Midbrain (tissue), 1 donor: ENCODE results near the gene PNCK.

Experiments
- DNase-seq: peaks from one replicate; lab custom pipeline; 2025; lab: John Stamatoyannopoulos, UW

The PNCK gene

DNA sequence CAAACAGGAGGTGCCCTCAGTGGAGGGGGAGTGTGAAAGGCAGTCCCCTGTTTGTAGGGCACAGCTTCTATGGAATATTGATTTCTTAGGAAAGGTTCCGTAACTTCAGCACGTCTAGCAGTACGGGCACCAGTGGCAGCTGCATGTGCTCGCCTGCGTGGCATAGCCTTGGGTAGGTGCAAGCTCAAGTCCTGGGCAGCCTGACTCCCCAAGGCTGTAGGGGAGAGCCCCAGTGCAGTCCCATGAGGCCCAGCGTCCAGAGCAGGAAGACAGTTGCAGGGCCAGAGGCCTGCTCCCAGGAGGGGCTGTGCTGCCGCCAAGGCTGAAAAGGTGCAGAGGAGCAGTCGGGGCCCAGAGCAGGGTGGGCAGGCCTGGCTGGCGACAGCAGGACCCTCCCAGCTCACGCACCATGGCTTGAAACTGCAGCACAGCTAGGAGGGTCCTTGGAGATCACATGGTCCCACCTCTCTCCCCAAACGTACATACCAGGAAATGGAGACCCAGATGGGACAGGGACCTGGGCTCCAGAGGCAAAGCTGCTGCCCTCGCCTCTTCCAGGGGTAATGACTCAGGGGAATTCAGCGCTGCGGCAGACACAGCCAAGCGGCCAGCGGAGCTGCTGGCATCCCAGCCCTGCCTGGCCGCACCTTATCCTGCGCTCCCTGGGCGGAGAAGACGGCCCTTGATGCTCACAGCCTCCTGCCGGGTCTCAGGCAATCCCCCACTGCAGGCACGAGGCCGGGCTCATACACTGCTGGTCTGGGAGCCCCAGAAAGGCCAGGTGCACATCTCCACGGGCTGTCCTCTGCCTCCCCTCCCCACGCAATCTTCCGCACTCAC lies 32.7 kb downstream of the PNCK start:
- no peak for DNase-seq

DNA sequence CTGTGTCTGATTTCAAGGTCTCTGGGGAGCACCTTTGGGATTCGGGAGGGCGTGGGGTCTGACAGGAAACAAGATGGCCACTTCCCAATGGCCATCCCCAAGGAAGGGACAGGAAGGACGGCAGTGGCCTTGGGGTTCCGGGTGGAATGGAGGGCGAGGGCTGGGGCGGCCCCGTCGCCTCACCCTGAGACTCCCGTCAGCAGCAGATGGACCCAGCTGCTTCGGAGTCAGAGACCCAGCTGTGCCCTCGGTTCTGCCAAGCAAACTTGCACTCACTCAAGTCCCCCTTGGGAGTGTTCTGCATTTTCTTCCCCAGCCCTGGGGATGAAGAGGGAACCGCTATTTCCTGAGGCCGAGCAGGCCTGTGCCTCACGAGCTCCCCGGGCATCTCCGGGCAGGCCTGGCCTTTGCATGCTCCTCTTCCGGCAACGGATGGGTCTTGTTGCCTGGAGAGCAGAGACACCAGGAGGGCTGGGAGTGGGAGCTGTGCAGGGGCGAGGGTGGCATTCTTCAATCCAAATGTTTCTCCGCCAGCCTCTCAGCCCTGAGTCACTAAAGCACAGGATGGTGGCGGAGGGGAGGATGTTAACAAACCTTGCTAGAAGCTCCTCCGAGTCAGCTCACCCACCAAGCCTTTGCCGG lies 33.4 kb downstream of the PNCK start:
- no peak for DNase-seq

- no peak for DNase-seq
Observed at GRCh38 chrX:153639177-153640044, 34.2 kb downstream of the PNCK start.

DNA sequence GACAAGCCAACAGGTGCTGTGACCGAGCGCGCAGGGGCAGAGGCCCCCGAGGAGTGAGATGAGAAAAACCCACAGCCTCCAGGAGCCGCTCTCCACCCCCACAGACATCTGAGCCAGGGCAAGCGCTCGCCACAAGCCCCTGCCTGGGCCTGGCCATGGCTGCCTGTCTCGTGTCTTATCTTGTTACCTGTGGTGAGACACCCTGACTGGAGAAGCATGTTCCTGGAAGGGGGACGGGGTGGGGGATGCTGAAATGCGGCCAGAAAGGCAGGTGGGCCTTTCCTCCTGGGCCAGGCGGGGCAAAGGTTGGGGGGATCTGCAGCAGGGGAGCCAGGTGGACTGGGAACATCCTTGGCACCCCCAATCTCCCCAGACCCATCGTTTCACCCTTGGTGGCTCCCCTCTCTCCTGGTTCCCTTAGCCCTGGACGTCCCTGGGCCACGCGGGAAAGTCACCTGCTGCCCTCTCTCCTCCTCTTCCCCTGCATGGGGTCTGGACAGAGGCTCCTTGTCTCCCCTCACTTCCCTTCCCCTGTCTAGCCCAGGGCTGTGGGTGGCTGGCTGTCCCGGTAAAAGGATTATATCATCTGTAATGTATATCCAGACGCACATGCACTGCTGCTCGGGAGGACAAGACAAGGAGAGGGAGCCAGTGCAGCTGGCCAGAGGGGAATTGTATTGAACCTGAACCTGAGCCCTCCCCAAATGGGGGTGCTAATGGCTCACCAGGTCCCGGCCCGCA lies 35.0 kb downstream of the PNCK start:
- DNase-seq: no peak

GRCh38 chrX:153638041-153638371 lies 35.6 kb downstream of the PNCK start:
- DNase-seq: no peak

DNA sequence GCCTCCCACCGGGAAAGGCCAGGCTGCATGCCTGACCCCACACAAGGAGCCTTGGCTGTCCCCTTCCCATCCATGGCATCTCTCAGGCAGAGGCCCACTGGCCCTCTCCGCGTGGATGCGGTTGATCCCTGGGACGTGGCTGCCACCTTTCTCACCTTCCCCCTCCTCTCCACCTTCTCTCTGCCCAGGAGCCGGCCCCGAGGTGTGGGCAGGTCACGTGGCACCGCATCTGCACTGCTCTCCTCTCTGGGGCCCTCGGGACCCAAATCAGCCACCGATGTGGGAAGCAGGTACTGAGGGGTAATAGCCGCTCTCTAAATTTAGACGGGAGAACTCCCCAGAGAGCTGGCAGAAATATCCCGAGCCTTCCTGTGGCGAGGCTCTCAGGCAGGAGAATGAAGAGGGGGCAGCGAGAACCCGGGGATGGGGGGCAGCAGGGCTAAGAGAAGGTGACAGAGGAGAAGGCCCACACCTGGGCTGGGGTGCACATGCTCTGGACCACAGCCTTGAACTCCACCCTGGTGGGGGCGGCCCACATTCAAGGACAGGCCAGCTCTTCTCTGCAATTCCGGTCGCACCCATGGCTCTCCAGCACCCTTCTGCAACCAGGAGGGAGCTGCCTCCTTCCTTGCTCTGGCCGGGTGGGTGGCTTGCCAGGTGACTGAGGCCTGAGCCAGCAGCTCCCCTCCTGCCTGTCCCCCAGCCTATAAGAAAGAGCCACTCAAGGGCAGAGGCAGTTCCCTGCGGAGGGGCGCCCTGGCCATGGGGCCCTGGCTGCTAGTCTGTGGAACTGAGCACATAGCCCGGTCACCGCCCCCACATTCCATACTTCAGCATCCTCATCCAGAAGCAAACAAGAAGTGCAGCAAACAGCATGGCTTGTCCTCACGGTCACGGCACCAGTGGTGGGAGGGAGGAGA lies 36.2 kb downstream of the PNCK start:
- DNase-seq: no peak

GRCh38 chrX:153636716-153637115 lies 36.9 kb downstream of the PNCK start:
- DNase-seq: no peak

GRCh38 chrX:153635788-153636668 lies 37.6 kb downstream of the PNCK start:
- DNase-seq: no peak

DNA sequence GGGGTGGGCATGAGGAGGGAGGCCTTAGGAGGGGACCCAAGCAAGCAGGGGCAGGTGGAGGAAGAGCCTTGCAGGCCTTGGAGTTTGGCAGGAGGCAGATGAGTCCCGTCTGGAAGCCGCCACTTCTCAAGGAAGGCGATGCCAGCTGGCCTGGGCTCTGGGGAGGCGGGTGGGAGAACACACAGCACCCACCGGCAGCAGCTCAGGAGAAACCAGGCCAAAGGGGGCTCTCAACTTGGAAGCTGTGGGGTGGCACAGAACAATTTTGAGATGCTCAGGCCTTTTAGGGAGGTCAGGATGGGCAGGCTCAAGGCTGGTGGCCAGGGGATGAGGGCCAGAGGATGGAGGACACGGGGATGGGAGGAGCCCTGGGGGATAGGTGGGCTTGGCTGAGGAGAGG lies 38.2 kb downstream of the PNCK start:
- DNase-seq: no peak

DNA sequence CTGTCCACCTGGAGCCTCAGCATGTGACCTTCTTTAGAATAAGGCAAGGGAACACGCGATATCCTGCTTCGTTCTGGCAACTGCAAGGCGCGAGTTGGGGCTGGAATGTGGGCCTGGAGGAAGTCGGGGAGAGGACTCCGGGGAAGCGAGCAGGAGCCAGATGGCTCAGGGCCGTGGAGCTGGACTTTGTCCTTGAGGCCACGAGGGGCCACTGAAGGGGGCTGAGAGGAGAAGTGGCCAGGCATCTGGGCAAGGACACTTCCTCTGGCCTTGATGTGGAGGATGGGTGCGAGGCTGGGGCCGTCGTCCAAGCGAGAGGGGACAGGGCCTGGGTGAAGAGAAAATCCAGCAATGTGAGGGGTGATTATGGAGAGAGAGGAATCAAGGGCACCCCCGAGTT lies 38.8 kb downstream of the PNCK start:
- DNase-seq: no peak

DNA sequence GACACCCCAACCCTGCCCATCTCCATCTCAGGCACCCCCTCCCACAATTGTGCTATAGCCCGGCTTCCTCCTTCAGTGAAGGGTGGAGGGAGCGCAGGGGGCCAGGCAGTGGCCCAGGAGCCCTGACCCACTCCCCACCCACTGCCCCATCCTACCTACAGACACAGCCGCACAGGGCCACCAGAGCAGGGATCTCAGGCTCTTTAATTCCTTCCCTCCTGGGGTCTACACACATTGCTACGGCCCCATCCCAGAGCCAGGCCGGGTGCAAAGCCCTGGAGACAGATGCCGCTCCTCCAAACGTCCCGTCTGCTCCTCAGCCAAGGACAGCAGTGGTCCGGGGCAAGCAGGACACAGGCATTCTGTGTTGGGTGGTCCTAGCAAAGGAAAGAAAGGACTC lies 39.4 kb downstream of the PNCK start:
- no peak for DNase-seq

DNA sequence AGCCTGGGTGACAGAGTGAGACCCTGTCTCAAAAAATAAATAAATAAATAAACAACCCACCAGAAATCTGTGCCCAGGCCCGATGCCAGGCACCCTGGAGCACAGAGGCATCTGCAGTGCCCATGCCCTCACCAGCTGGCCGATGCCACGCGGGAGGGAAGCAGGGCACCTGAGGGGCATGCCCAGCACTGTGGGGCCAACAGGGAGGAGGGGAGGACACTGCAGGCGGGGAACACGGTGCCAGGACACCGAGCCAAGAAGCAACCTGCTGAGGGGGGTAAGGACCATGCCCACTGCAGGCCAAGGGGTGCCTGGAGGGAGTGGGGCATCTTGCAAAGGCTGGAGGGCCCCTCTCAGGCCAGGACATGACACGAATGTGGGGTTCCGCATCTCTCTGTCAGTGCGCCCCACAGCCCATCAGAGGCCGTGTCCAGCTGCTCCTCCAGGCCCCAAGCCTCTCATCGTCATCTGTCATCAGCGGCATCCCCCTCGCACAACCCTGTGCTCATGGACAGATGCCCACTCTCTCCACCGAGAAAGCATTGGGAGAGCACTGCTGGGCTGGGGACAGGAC lies 39.9 kb downstream of the PNCK start:
- DNase-seq: no peak

DNA sequence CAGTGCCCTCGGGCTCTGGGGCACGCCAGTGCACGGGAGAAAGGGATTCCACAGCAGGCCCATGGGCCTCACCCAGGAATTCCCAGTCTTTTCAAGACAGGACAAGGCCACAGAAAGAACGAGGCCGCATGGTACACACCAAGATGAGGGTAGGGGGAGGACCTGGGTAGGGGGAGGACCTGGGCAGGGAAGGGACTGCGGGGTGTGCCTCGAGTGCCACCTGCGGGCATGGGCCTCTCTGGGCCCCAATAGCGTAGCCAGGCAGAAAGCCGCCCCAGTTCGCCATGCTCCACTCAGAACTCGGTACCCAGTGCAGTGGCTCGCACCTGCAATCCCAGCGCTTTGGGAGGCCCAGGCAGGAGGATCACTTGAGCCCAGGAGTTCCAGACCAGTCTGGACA lies 40.6 kb downstream of the PNCK start:
- DNase-seq: no peak

DNA sequence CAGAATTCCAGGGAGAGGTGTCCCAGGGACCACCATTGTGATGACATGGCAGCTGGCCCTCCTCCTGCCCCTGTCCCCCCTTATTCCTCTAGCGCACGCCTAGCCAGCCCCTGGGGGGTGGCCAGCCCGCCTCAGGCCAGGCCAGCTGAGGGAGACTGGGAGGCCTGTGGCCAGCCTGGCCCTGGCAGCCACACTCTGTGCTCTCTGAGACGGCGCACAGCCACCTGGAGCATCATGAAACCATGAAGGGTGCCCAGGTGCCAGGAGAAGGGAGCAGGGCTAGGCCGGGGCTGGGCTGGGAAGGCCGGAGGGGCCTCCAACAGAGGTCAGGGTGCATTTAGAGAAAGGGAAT lies 41.0 kb downstream of the PNCK start:
- no peak for DNase-seq

DNA sequence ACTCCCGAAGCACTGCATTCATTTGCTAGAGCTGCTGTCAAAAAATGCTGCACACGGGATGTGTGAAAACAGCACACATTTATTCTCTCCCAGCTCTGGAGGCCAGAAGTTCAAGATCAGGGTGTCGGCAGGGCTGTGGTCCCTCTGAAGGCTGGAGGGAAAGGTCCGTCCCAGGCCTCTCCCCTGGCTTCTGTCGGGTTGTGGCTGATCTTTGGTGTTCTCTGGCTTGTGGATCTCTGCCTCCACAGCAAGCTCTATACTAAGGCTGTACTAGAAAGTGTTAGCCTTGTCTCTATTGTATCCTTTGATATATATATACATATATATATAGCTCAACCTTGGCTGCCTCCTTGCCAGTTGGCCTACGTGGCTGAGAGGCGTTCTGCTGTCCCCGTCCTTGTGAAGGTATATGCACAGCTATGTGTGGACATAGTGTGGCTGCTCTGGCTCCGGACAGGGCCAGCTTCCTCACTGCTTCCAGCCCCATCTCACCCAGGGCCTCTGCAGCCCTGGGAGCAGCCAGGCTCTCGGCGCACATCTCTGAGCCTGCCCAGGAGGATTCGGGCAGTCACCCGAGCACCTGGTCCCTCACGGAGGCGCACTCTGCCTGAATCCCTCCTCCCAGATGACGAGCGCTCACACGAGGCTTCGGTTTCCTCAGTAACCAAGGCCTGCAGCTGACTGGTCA lies 41.6 kb downstream of the PNCK start:
- no peak for DNase-seq

GRCh38 chrX:153631346-153631745 lies 42.3 kb downstream of the PNCK start:
- no peak for DNase-seq

- DNase-seq: no peak
Observed at GRCh38 chrX:153628665-153629064, 44.9 kb downstream of the PNCK start.

DNA sequence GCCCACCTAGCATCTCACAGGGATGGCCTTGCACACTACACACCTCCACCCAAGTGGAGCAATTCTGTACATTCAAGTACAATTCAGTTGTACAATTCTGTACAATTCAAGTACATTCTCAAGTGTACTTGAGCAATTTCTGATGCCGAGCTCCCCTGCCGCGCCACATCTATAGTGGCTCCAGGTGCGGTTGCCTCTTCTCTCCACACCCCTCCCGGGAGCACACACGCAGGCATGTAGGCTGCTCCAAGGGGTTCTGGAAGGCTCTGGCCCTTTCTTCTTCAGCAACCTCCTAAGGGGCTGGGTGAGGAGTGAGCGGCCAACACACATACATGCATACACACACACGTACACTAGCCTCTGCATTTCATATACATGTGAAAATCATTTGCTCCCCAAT lies 45.5 kb downstream of the PNCK start:
- DNase-seq: no peak

- no peak for DNase-seq
Observed at GRCh38 chrX:153627675-153628111, 45.9 kb downstream of the PNCK start.
